Measurements from ENCODE around the gene GRID2.

Gene GRID2

DNA sequence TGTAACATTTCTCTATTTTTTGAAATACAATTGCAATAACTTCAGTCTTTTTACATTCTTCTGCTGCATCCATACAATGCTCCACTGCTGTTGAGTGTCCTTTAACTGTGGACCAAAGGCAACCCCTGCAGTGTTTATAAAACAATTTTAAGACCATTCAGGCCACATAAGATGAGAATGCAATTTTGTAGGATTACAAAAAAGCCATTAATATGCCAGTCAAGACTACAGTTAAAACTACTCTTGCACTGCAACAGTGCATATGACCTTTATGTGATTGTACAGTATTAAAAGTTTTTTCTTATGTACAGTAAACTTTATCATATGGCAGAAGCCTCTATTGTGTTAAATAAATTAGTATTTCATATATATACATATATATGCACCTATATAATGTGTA is 1469.1 kb downstream of the GRID2 start:
- no peak for ATAC-seq
- no peak for TF ChIP-seq ZNF70 (CRISPR knock-in tag; IDR thresholded peaks at IDR 0.05)

DNA sequence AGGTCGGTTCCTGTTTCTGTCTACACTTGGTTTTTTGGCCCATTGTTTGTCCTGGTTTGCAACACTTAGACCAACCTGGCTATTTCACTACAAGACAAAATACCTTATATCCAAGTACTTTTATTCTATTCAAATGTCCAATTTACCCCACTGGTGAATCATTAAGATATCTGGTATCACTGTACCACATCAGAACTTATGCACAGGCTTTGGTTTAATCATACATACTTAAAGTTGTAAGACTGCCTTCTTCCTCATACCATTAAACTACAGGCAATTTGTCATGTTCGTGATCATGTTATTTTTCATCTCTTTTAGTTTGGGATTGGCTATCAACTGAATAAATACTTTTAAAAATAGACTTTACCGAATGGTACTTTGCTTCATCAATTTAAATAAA is 1471.8 kb downstream of the GRID2 start:
- no peak for ATAC-seq
- TF ChIP-seq TSHZ2 (CRISPR knock-in tag; IDR thresholded peaks at IDR 0.05) (no peak), ARNTL (CRISPR knock-in tag; IDR thresholded peaks at IDR 0.05; ENCODE audit: borderline replicate concordance, low read depth) (no peak), ZFP30 (CRISPR knock-in tag; IDR thresholded peaks at IDR 0.05) (no peak), CSDC2 (CRISPR knock-in tag; IDR thresholded peaks at IDR 0.05) (no peak), OSR1 (CRISPR knock-in tag; IDR thresholded peaks at IDR 0.05) (no peak)

DNA sequence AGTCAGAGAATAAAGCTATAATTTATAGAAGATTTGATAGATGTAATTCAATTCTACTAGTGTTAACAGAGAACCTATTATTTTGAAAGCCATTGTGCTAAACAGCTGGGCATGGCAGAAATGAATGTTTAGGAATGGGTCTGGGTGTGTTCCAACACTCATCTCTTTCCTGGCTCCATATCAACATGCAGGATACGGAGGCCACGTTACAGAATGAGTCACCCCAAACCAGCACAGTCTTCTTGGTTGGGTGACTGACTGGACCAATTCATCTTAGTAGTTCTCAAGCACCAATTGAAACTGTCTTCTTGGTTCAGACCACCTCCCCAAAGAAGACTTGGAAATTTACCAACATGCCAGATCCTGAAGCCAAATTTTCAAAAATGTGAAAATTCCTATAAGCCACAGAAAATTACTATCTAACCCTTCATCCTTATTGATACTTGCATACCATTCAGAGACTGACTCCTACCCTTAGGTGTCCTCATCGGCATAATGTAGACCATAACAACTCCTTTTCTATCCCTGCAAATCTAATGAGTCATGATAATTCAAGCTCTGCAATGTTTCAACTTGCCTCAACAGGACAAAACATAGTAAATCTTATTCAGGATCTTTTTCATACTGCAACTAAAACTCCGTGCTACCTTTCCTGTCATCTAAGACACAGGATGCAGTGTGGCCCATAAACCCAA is 1472.8 kb downstream of the GRID2 start:
- no peak for TF ChIP-seq ESRRG (CRISPR knock-in tag; IDR thresholded peaks at IDR 0.05)
- TF ChIP-seq, protein P1, sequence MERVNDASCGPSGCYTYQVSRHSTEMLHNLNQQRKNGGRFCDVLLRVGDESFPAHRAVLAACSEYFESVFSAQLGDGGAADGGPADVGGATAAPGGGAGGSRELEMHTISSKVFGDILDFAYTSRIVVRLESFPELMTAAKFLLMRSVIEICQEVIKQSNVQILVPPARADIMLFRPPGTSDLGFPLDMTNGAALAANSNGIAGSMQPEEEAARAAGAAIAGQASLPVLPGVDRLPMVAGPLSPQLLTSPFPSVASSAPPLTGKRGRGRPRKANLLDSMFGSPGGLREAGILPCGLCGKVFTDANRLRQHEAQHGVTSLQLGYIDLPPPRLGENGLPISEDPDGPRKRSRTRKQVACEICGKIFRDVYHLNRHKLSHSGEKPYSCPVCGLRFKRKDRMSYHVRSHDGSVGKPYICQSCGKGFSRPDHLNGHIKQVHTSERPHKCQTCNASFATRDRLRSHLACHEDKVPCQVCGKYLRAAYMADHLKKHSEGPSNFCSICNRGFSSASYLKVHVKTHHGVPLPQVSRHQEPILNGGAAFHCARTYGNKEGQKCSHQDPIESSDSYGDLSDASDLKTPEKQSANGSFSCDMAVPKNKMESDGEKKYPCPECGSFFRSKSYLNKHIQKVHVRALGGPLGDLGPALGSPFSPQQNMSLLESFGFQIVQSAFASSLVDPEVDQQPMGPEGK (CRISPR knock-in tag; IDR thresholded peaks at IDR 0.05; ENCODE audit: borderline replicate concordance) = peak; percentile 28; the same call in 1 of the 2 replicates
- TF ChIP-seq TOX (CRISPR knock-in tag; IDR thresholded peaks at IDR 0.05; ENCODE audit: borderline replicate concordance) = peak; percentile 59; the same call in 1 of the 2 replicates
- peak; percentile 66 for ATAC-seq

GRCh38 chr4:93777081-93777460 is 1473.3 kb downstream of the GRID2 start:
- ATAC-seq = peak; percentile 22; the same call in 2 of the 3 replicates
- TF ChIP-seq ARNTL (CRISPR knock-in tag; IDR thresholded peaks at IDR 0.05; ENCODE audit: borderline replicate concordance, low read depth) (no peak), ZFP3 (CRISPR knock-in tag; IDR thresholded peaks at IDR 0.05) (no peak), ZFP30 (CRISPR knock-in tag; IDR thresholded peaks at IDR 0.05) (no peak), OSR1 (CRISPR knock-in tag; IDR thresholded peaks at IDR 0.05) (no peak), GLIS3 (CRISPR knock-in tag; IDR thresholded peaks at IDR 0.05) (no peak), ZNF8 (CRISPR knock-in tag; IDR thresholded peaks at IDR 0.05) (no peak), BACH2 (CRISPR knock-in tag; IDR thresholded peaks at IDR 0.05; ENCODE audit: borderline replicate concordance) (no peak), TCF4 (CRISPR knock-in tag; IDR thresholded peaks at IDR 0.05; ENCODE audit: borderline replicate concordance) (no peak), ESRRG (CRISPR knock-in tag; IDR thresholded peaks at IDR 0.05) (no peak), SNAI2 (CRISPR knock-in tag; IDR thresholded peaks at IDR 0.05) (no peak)
- TF ChIP-seq, protein P1 (CRISPR knock-in tag; IDR thresholded peaks at IDR 0.05; ENCODE audit: borderline replicate concordance) = no peak
- TF ChIP-seq, protein P2, sequence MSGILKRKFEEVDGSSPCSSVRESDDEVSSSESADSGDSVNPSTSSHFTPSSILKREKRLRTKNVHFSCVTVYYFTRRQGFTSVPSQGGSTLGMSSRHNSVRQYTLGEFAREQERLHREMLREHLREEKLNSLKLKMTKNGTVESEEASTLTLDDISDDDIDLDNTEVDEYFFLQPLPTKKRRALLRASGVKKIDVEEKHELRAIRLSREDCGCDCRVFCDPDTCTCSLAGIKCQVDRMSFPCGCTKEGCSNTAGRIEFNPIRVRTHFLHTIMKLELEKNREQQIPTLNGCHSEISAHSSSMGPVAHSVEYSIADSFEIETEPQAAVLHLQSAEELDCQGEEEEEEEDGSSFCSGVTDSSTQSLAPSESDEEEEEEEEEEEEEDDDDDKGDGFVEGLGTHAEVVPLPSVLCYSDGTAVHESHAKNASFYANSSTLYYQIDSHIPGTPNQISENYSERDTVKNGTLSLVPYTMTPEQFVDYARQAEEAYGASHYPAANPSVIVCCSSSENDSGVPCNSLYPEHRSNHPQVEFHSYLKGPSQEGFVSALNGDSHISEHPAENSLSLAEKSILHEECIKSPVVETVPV (CRISPR knock-in tag; IDR thresholded peaks at IDR 0.05) = no peak
- TF ChIP-seq, protein P3, sequence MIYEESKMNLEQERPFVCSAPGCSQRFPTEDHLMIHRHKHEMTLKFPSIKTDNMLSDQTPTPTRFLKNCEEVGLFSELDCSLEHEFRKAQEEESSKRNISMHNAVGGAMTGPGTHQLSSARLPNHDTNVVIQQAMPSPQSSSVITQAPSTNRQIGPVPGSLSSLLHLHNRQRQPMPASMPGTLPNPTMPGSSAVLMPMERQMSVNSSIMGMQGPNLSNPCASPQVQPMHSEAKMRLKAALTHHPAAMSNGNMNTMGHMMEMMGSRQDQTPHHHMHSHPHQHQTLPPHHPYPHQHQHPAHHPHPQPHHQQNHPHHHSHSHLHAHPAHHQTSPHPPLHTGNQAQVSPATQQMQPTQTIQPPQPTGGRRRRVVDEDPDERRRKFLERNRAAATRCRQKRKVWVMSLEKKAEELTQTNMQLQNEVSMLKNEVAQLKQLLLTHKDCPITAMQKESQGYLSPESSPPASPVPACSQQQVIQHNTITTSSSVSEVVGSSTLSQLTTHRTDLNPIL (CRISPR knock-in tag; IDR thresholded peaks at IDR 0.05; ENCODE audit: low read depth) = no peak

All from SK-N-SH treated with all-trans-retinoic acid at 6 μM for 48 hours (cell line).